GM12872 (cell line): ENCODE measurements around the gene RP9.

ENCODE experiments used
- CTCF ChIP-seq: IDR thresholded peaks from 3 replicates; pipeline ENCODE4 v1.5.1; 2011; ENCODE audit warnings: low read depth, mild to moderate bottlenecking, low read length, moderate library complexity; ENCODE audit not compliant: insufficient read depth

Gene RP9

GRCh38 chr7:33109005-33109757 is at the start of gene RP9:
TSS of gene RP9 (minus strand) at chr7:33109404. CDS start at chr7:33109372, 32 bp downstream.
- peak; percentile 41; the same call in 2 of the 3 replicates for TF ChIP-seq CTCF

GRCh38 chr7:33157781-33158180 is 48.6 kb upstream of the RP9 start:
- no peak for TF ChIP-seq CTCF

GRCh38 chr7:33157311-33157710 is 48.1 kb upstream of the RP9 start:
- no peak for TF ChIP-seq CTCF

GRCh38 chr7:33156441-33156840 is 47.2 kb upstream of the RP9 start:
- TF ChIP-seq CTCF = no peak

- TF ChIP-seq CTCF = no peak
Measured at GRCh38 chr7:33155811-33156210, 46.6 kb upstream of the RP9 start.

GRCh38 chr7:33152087-33152486 is 42.9 kb upstream of the RP9 start:
- no peak for TF ChIP-seq CTCF

GRCh38 chr7:33145156-33145555 is 36.0 kb upstream of the RP9 start:
- no peak for TF ChIP-seq CTCF
